Stimulated activated CD4-positive, alpha-beta T cell treated with anti-CD3 and anti-CD28 coated beads, Interleukin-15, amount 100 ng/mL, for 48 hours (primary cell): Measurements from ENCODE around the gene SNX9.
"Not testable (repeated sequence)": the region's sequence is repeated elsewhere in the genome, so short reads cannot be mapped to it uniquely, and the experiment has no call there.

Experiments
- DNase-seq, 2 donors: peaks; one replicate each; pipeline ENCODE4 v3.0.0-alpha.2; 2020; ENCODE audit warnings: low read depth in 2 of 2

Gene SNX9

DNA sequence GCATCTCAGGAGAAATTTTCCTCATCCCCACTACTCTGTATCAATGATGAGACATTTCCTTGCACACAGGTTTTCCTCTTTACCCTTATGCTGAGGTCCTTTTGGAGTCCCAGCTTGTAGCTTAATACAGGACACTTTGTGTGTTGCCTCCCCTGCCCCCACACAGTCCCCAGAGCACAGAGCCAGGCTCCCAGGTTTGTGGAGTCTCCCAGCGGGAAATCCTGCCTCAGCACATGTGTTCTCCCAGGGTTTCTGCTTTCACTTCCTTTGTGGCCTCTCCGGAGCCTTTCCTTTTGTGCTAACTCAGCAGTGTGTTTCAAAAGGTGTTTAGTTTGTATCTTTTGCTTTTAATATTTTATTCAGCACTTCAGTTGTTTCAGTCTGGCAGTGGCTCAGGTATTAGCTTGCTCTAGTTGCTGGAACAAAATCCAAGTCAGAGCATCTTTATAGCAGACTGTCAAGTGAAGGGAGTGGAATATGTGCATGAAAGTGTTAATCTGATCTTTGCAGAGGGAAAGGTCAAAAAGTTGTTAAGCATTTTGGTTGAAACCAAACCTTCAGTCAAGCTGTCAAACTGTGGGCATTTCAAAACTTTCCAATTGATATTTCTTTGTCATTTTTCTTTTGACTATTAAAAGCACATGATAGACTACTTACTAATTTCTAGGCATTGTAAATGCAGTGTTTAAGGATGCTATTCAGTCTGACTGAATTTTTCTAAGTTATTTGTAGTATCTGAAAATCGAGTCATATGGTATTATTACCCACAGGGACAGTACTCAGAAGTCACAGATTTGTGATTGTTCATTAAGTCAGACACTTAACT, 8.6 kb downstream of the SNX9 start:
- no peak for DNase-seq

DNA sequence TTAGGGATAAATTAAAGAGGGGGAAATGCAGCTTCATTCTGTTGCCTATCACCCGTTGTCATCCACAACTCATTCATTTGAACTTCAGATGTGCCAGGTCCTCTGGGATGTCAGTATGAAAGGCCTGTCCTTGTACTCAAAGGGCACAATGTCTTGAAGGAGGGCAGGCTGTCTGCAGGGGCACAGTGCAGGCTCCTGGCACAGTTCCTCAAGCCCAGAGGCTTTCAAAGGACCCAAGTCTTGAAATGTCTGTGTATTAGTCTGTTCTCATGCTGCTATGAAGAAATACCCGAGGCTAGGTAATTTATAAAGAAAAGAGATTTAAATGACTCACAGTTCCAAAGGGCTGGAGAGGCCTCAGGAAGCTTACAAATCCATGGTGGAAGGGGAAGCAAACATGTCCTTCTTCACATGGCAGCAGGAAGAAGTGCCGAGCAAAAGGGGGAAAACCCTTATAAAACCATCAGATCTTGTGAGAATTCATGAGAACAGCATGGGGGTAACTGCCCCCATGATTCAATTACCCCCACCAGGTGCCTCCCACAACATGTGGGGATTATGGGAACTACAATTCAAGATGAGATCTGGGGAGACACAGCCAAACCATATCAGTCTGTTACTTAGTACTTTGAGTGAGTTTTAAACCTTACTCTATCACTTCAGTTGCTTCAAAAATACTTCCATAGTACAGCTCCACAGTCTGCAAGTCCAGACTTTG, 9.4 kb downstream of the SNX9 start:
- DNase-seq, result no peak

DNA sequence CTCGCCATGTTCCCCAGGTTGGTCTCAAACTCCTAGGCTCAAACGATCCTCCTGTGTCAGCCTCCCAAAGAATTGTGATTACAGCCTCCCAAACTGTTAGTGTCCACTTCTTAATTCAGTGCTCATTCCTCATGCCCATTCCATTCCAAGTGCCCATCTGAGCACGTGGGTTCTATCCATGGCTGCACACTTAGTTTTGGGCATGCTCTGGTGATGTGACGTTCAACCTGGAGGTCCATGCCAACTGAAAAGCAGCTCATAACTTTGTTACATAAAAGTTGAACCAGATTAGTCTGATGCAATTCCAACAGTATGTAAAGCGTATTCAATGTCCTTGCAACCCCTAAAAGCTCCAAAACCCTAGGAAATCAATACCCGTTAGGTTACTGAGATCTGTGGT, 11.5 kb downstream of the SNX9 start:
- no peak for DNase-seq

DNA sequence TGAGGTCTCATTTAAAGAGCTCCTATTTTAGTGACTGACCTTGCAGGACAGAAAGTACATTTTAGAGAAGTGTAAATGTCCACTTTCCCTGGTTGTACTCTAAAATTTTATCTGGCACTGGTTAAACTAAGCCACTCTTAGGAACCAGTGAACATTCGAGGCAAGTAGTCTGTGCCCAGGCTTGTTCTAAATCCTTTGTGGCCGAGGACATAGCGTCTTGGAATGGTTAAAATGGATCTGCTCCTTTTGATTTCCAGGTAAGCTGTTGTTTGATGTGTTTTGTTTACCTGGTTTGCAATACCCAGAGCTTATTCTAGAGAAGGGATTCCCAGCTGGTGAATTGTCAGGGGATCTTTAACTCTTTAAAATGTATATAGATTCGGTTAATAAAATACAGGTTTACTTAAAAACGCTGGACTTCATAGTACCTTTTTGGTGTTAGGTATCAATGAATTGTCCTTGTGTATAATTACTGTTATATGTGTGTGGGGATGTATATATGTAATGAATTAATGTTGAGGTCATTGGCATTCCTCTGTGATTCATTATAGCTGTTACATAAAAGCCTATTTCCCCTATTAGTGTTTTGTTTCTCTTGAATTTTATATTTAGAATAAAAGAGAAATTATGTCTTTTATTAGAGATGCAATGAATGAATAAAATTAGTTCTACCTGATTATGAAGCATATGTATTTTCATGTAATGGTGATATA, 15.8 kb downstream of the SNX9 start:
- DNase-seq, result no peak

DNA sequence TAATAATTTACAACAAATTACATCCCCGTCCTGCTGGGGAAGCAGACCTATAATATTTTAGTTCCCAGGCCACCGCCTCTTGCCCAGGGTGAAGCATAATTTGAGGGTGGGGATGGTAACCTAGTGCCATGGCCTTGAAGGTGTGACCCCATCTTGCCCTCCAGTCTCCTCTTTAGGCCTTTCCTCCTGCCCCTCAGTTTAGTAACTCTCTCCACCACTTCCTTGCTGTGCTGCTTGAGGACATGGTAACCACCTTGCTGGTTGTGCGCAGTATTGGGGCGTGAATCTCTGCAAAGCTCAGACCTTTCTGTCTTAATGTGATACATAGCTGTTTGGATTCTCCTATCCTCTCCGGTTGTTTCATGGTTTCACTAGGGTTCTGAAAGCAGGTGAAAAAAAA, 16.6 kb downstream of the SNX9 start:
- no peak for DNase-seq

DNA sequence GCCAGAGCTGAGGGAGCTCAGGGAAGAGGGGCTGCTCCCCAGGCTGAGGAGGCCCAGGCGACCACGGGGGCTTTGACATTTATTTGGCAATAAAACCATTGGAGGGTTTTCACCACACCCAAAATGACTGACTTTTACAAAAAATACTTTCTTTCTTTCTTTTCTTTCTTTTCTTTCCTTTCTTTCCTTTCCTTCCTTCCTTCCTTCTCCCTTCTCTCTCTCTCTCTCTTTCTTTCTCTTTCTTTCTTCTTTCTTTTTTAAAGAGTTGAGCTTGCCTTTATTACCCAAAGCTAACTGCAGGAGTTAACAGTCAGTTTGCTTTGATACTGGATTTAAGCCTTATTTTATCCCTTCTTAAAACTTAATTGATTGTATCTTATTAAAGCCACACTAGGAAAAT, 17.2 kb downstream of the SNX9 start:
- DNase-seq, result no peak

DNA sequence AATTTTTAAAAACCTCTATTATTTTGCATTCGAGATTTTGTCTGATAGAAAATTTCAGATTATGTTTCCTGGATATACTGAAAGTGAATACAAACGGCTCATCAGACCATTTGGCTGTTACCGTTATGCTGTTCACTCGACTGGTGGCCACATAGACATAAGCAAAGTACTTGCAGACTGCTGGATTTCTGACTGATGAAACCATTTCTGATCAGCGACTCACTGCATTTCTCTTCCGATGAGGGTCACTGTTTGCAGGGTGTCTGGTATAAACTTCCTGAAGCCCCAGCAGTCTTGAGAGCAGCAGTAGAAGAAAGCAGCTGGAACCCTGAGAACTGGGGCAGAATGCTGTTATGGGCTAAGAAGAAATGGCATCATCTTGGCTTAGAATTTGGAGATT, 17.7 kb downstream of the SNX9 start:
- DNase-seq, result no peak

DNA sequence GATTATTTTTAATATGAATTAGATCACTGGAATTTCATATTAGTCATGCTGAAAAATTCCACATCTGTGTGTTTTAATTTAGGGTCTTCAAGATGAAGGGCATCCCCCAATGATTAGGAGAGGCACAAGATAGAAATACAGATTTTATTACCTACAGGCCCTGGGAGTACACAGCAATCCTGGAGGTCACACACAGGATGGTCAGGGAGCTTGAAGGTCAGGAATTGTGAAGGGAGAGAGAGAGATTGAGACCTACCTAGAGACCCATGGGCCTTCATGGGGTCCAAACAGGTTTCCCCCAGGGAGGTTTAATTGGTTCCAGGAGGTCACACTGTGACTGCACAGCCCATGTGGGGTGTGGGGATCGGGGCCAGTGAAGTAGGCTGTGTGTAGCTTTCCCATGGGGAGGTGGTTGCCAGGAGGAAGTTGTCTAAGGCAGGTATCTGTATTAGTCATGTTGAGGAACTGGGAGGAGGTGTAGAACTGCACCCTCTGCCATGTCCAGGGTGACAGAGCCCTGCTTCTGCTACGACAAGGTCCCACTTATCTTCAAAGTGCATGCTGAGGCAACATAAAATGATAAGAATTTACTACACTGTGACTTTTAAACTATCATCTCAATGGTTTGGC, 18.3 kb downstream of the SNX9 start:
- no peak for DNase-seq

DNA sequence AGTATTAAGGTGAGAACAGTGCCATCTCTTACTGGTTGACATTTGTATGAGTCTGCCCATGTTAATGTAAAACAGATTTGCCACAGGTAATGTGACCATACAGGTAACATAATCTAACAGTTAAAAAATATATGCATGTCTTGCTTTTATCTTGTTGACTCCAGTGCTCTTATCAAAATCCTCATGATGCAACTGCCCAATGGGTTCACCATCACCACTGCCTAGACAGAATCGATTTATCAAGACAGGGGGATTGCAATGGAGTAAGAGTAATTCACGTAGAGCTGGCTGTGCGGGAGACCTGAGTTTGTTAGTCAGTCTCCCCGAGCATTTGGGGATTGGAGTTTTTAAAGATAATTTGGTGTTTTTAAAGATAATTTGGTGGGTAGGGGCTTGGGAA, 19.2 kb downstream of the SNX9 start:
- DNase-seq, result no peak

DNA sequence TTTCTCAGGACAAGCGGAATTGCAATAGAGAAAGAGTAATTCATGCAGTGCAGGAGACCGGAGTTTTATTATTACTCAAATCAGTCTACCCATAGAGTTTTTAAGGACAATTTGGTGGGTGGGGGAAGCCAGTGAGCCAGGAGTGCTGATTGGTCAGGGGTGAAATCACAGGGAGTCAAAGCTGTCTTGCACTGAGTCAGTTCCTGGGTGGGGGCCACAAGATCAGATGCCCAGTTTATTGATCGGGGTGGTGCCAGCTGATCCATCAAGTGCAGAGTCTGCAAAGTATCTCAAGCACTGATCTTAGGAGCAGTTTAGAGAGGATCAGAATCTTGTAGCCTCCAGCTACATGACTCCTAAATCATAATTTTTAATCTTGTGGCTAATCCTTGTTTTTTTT, 21.1 kb downstream of the SNX9 start:
- DNase-seq, result not testable (repeated sequence)

DNA sequence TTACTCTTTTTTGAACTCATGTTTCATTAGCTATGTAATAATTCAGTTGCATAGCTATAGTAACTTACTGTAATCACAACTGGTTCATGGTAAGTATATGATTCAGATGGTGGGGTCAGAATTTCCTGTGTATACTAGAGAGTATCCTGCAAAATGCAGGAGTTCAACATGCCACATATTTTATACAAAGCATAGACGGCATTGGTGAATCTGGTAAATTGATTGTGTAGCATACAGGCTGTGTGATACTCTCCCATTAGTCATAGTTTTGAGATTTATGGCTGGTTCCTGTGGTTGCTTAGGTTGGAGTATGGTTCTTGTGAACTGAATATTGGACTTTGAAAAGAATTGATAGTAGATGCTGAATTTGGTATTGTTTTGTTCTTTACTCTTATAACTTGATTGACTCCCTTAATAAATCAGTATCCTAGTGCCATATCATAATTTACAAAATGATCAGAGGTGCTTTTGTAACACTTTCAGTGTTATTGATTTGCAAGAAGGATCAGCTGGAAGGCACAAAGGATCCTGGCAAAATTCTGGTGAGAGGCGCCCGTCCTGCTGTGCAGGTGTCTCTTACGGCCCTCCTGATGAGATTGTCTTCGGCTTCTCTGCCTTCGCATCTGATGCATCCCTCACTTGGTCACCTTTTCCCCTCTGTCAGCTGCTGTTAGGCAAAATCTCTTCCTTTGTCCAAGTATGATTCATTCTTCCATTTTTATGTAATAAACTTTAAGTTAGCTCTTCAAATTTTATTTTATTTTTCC, 22.6 kb downstream of the SNX9 start:
- DNase-seq, result no peak

DNA sequence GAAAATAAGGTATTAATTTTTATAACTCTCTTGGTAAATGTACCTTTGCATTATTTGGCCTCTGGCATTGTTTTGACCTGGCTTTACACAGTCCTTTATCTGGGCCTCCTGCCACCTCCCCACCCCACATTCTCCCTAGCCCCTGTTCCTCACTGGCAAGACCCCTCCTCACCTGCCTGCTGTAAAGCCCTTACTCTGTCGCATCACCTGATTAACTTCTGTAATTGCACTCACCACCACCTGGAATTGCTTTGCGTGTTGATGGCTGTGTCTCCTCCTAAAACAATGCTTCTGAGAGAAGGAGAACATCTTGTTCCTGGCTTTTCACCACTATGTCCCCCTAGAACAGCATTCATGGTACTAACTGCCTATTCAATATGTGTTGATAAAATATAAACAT, 24.8 kb downstream of the SNX9 start:
- DNase-seq, result no peak

DNA sequence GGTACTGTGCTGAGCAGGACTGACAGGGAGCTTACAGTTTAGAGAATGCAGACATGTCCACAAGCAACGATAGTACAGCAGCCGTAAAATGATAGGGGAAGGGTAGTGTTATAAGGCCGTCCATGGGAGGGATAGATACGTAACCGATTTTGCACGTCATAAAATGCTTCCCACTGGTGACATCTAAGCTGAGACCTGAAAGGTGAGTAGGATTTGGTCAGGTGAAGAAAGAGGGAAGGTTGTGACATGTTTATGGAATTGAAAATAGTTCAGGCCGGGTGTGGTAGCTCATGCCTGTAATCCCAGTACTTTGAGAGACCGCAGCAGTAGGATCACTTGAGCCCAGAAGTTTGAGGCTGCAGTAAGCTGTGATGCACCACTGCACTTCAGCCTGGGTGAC, 25.6 kb downstream of the SNX9 start:
- no peak for DNase-seq

DNA sequence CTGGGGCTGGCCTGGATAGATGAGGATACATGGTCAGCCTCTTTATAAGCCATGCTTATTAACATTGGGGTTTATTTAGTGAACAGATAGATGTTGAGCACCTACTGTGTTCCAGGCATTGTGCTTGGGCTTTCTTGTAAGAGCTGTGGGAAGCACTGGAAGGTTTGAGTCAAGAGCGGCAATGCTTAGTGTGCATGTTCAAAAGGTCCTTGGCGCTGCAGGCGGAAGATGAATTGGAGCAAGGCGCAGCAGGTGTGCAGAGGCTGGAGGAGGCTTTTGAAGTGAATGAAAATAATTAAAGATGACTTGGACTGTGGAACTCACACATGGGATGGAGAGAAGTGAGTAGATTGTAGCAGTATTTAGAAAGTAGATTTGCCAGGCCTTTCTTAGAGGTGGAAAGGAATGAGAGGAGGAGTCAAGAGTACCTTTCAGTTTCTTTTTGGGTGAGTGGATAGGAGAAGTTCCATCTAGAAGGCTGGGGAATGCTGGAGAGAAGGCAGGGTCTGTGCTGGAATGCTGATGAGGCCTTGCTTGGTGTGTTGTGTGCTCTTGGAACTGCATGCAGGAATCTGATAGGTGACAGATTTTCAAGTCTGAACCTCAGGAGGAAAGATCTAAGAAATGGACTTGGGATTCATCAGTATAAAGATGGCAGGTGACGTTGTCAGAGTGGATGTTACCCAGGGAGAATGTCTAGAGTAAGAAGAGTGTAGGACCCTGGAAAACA, 26.4 kb downstream of the SNX9 start:
- no peak for DNase-seq

DNA sequence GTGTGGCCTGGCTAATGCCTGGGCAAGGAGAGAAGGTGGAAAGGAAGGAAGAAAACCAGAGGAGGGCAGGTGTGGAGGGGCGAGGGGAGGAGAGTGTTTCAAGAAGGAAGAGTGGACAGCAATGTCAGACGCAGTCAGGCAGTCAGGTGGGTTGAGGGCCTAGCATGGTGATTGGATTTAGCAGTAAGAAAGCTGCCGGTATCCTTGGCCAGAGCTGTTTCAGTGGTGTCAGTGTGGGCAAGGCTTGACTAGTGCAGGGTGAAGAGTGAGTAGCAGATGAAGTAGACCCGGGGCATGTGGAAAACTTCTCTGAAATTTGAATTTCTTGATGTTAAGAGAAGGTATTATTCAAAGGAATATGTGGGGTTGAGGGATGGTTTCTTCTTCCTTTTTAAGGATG, 27.0 kb downstream of the SNX9 start:
- DNase-seq, result no peak

DNA sequence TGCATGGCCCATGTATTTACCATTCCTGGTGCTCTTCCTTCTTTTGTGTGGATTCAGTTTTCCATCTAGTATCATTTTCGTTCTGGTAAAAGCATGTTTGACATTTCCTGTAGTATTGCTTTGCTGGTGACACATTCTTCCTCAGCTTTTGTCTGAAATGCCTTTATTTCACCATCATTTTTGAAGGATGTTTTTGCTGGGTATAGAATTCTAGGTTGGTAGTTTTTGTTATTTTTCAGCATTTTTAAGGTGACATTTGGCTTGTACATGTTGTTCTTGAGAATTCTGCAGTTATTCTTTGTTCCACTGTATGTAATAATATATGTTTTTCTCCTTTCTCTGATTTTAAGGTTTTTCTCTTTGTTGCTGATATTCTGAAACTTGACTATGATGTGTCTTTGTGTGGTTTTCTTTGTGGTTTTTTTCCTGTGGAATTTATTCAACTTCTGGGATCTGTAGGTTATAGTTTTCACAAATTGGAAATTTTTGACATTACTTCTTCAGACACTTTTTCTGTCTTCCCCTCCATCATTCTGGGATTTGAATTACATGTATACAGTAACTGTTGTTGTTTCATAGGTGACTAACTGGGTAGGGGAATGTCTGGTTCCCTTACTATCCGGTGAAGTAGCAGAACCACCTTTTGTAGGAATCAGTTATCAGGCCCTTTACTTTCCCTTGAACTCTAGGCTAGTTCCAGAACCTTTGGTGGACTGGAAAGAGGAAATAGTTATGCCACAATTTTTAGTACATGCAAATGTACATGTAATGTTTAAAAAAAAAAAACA, 30.2 kb downstream of the SNX9 start:
- no peak for DNase-seq

DNA sequence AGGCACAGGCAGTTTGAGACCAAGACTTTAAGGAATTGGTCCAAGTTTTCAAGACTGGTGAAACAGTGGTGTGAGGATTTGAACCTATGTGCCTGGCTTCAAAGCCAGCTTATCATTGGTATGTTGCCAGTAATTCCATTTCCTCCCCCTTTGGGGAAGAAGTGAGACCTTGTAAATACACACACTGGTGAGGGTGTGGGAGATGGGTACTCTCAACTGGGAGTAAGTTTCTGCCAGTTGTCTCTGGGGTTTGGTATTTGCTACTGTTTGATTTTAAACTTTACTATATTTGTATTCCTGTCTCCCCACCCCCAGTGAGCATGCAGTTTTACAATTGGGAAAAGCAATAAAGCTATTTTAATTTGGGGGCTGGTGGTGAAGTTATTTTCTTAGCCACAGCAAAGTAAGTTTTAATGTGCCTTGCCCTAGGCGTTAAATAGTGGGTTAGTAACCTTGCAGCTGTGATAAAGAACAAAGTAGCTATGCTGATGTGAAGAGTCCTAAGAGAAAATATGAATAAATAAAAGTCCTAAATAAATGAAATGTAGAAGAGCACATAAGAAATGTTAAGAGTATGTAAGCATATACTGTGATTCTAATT, 31.0 kb downstream of the SNX9 start:
- DNase-seq, result no peak

DNA sequence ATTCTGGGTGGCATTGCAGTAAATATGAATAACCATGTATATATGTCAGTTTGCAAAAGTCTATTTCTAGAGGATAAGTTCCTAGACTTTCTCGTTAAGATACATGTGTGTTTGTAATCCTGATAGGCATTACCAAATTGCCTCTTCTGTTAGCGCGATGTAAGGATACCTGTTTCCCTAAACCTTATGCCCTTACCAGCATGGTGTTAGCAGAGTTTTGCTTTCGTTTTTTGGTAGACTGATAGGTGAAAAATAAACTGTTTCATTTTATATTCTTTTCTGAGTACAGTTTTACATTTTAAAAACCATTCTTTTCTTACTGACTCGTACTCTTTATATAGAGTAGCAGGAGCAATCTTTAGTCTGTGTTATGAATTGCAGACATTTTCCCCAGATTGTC, 32.3 kb downstream of the SNX9 start:
- no peak for DNase-seq

DNA sequence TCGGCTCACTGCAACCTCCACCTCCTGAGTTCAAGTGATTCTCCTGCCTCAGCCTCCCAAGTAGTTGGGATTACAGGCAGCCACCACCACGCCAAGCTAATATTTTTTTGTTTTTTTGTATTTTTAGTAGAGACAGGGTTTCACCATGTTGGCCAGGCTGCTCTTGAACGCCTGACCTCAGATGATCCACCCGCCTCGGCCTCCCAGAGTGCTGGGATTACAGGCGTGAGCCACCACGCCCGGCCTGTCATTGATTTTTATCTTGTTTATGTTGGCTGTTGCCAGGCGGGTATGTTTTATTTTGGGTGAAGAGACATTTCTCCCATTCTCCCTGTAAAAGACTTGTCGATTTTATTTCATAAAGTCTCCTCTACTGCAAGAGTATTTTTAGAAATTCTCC, 32.8 kb downstream of the SNX9 start:
- not testable (repeated sequence) for DNase-seq

DNA sequence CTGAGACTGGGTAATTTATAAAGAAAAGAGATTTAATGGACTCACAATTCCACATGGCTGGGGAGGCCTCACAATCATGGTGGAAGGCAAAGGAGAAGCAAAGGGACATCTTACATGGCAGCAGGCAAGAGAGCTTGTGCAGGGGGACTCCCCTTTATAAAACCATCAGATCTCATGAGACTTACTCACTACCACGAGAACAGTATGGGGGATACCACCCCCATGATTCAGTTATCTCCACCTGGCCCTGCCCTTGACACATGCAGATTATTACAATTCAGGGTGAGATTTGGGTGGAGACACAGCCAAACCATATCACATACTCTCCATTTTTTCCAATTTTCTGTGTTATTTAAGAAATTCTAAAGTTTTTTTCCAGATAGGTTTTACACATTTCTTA, 35.6 kb downstream of the SNX9 start:
- DNase-seq, result not testable (repeated sequence)
